Caco-2 (cell line): ENCODE data around the gene NFILZ. TPM values are rescaled to one million over a fixed set of nuclear protein-coding genes. Genes with fewer than 3 reads are reported as not detected.

Experiments used
- BruUV-seq: library from RNA; stranded (reverse); fragments of 400-500 nt; replicated peaks from 2 replicates; lab custom pipeline; 2021; lab: Mats Ljungman, UMichigan
- CTCF ChIA-PET: fragments of 300-600 bp; sonication (Branson Sonifier 250); formaldehyde crosslinking; loops from one replicate; lab custom pipeline; 2022; ENCODE audit warnings: antibody characterized with exemption; lab: Charles Lee
- POLR2A ChIA-PET: fragments of 300-600 bp; sonication (Branson Sonifier 250); formaldehyde crosslinking; loops from one replicate; lab custom pipeline; 2022; ENCODE audit warnings: antibody characterized with exemption; lab: Charles Lee
- DNase-seq, 2 experiments: peaks; one replicate each; pipeline versions ENCODE4 v3.0.0 to v3.0.0-alpha.2; 2020 to 2022
- H3K27me3 ChIP-seq: replicated peaks from 2 replicates; pipeline ENCODE4 v1.6.0; 2011; ENCODE audit warnings: low read length; ENCODE audit not compliant: control insufficient read depth, insufficient read depth
- H3K36me3 ChIP-seq: 2 replicates; pipeline ENCODE4 v1.5.1; 2011; ENCODE audit warnings: low read length; ENCODE audit not compliant: control insufficient read depth, insufficient read depth
- H3K4me1 ChIP-seq: fragments of 250-450 bp; sonication (Bioruptor Pico); 2 replicates; pipeline ENCODE4 v1.5.1; 2020; ENCODE audit warnings: mild to moderate bottlenecking
- H3K4me3 ChIP-seq: 2 replicates; pipeline ENCODE4 v1.5.1; 2011; ENCODE audit warnings: low read depth, mild to moderate bottlenecking, control low read depth, low read length
- H3K9me3 ChIP-seq: fragments of 250-450 bp; sonication (Bioruptor Pico); 2 replicates; pipeline ENCODE4 v1.5.1; 2020; ENCODE audit warnings: mild to moderate bottlenecking, moderate library complexity
- H3K27ac Mint-ChIP-seq: one replicate; pipeline ENCODE4 v1.8.0; 2022; ENCODE audit warnings: mixed read lengths; ENCODE audit not compliant: unreplicated experiment
- H3K27me3 Mint-ChIP-seq: one replicate; pipeline ENCODE4 v1.8.0; 2022; ENCODE audit warnings: mixed read lengths; ENCODE audit not compliant: insufficient read depth, unreplicated experiment
- H3K36me3 Mint-ChIP-seq: one replicate; pipeline ENCODE4 v1.8.0; 2022; ENCODE audit warnings: mild to moderate bottlenecking, mixed read lengths; ENCODE audit not compliant: insufficient read depth, unreplicated experiment
- H3K4me1 Mint-ChIP-seq: one replicate; pipeline ENCODE4 v1.8.0; 2022; ENCODE audit warnings: low read depth, mixed read lengths; ENCODE audit not compliant: unreplicated experiment
- H3K4me3 Mint-ChIP-seq: one replicate; pipeline ENCODE4 v1.8.0; 2022; ENCODE audit warnings: mild to moderate bottlenecking, moderate library complexity, mixed read lengths; ENCODE audit not compliant: unreplicated experiment
- H3K9me3 Mint-ChIP-seq: one replicate; pipeline ENCODE4 v1.8.0; 2022; ENCODE audit warnings: mixed read lengths; ENCODE audit not compliant: unreplicated experiment
- intact Hi-C: fragments of 100-400 bp; cut with micrococcal nuclease; formaldehyde crosslinking; loops from one replicate; pipeline ENCODE4 v1.10.0; 2022; ENCODE audit not compliant: unreplicated experiment
- total RNA-seq: library from RNA; stranded (reverse); gene quantifications from 2 replicates; pipeline ENCODE4 v1.2.3, GENCODE V29; 2022
- TF ChIP-seq, protein P1 (sequence below), 2 experiments: fragments of 200-600 bp in 1 of 2; IDR thresholded peaks; 1 replicate in 1 of 2; 2 replicates in 1 of 2; pipeline versions ENCODE4 v1.5.1 to v1.8.0; 2011 to 2022; ENCODE audit warnings: antibody characterized with exemption in 1 of 2, control low read depth in 1 of 2, inconsistent platforms in 1 of 2, low read depth in 1 of 2, low read length in 1 of 2, mild to moderate bottlenecking in 1 of 2, moderate library complexity in 1 of 2; ENCODE audit not compliant: insufficient read depth in 1 of 2, severe bottlenecking in 1 of 2, unreplicated experiment in 1 of 2

NFILZ gene
- total RNA-seq, 1 experiment from 2014 or later = not detected

DNA sequence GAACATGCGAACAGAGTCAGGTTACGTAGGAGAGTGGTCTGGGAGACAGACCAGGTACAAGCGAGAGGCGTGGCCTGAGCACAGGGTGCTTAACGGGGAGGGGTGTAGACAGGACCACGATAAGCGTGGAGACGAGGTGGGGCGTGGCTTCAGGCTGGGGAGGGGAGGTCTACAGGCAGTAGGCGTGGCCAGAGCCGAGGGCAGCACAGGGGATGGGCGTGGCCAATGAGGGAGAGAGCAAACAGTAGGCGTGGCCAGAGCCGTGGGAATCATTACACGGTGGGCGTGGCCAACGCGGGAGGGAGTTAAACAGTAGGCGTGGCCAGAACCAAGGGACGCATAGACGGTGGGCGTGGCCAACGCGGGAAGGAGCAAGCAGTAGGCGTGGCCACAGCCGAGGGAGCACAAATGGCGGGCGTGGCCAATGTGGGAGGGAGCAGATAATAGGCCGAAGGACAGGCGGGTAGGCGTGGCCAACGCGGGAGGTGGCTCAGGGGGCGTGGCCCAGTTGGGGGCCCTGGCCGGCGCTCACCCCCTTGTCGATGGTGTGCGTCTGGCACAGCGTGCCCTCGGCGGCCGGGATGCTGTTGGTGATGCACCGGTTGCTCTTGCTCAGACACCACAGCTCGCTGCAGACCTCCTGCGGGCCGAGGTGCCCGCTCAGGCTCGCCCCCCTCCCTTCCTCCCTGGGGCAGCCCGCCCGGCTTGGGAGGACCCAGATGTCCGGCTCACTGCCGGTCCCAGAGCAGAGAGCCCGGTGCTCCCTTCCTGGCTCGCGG lies 38.0 kb upstream of the NFILZ start:
- no peaks in the 10 kb centered on the region for H3K36me3 ChIP-seq
- Mint-ChIP-seq H3K36me3 (no peaks in the 10 kb centered on the region), H3K27ac (no peak overlapping the region), H3K27me3 (peaks cover 19% of the 10 kb centered on the region), H3K4me3 (no peak overlapping the region), H3K4me1 (peaks cover 7% of the 10 kb centered on the region), H3K9me3 (peaks cover 9% of the 10 kb centered on the region)
- H3K4me1 ChIP-seq = no peaks in the 10 kb centered on the region
- peak; percentile 13 to 60 for DNase-seq
- TF ChIP-seq, protein P1, sequence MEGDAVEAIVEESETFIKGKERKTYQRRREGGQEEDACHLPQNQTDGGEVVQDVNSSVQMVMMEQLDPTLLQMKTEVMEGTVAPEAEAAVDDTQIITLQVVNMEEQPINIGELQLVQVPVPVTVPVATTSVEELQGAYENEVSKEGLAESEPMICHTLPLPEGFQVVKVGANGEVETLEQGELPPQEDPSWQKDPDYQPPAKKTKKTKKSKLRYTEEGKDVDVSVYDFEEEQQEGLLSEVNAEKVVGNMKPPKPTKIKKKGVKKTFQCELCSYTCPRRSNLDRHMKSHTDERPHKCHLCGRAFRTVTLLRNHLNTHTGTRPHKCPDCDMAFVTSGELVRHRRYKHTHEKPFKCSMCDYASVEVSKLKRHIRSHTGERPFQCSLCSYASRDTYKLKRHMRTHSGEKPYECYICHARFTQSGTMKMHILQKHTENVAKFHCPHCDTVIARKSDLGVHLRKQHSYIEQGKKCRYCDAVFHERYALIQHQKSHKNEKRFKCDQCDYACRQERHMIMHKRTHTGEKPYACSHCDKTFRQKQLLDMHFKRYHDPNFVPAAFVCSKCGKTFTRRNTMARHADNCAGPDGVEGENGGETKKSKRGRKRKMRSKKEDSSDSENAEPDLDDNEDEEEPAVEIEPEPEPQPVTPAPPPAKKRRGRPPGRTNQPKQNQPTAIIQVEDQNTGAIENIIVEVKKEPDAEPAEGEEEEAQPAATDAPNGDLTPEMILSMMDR (IDR thresholded peaks at IDR 0.05; ENCODE audit: insufficient read depth in 1 of 2, low read depth in 1 of 2, low read length in 1 of 2, severe bottlenecking in 1 of 2, unreplicated experiment in 1 of 2) = no peak
- H3K9me3 ChIP-seq = peaks cover 9% of the 10 kb centered on the region; the same call in 1 of the 2 replicates
- no TSS peak for BruUV-seq
- intact Hi-C loops = no loop called here
- ChIA-PET POLR2A (no interaction called here), CTCF (interaction anchor here (1.0 kb wide), 1 partner anchor 12 kb away, joined by 4 read pairs; no protein-coding TSS in a partner anchor)
- no peak overlapping the region for H3K4me3 ChIP-seq
- no peaks in the 10 kb centered on the region for H3K27me3 ChIP-seq

DNA sequence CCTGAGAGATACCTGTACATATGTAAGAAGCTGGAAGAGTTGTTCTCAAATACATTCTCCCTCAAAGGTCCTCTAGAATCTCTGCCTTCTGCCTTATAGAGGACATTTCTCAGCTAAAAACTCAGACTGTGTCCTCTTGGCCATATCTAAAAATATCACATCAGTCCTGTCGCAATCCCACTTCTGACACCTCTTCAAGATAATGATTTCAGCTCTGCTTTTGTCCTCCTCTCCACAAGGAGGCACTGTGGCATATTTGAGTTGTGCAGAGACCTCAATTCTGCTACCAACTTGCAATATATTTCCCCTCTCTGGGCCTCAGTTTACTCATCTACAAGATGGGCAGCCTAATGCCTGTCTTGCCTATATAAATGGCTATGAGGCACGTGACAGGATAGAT lies 36.5 kb upstream of the NFILZ start:
- H3K4me3 Mint-ChIP-seq = no peak overlapping the region
- no peaks in the 10 kb centered on the region for H3K36me3 Mint-ChIP-seq
- DNase-seq = no peak
- H3K27ac Mint-ChIP-seq = no peak overlapping the region
- no peaks in the 10 kb centered on the region for H3K4me1 ChIP-seq
- no peak overlapping the region for H3K4me3 ChIP-seq
- peaks cover 9% of the 10 kb centered on the region for H3K9me3 Mint-ChIP-seq
- peaks cover 7% of the 10 kb centered on the region for H3K4me1 Mint-ChIP-seq
- CTCF ChIA-PET = no interaction called here
- TF ChIP-seq, protein P1 (IDR thresholded peaks at IDR 0.05; ENCODE audit: insufficient read depth in 1 of 2, low read depth in 1 of 2, low read length in 1 of 2, severe bottlenecking in 1 of 2, unreplicated experiment in 1 of 2) = peak in 1 of 2 experiments; percentile 14
- no TSS peak for BruUV-seq
- peaks cover 17% of the 10 kb centered on the region for H3K27me3 Mint-ChIP-seq
- POLR2A ChIA-PET = no interaction called here
- intact Hi-C loops = no loop called here
- H3K9me3 ChIP-seq = peaks cover 9% of the 10 kb centered on the region; the same call in 1 of the 2 replicates
- no peaks in the 10 kb centered on the region for H3K36me3 ChIP-seq
- no peaks in the 10 kb centered on the region for H3K27me3 ChIP-seq

DNA sequence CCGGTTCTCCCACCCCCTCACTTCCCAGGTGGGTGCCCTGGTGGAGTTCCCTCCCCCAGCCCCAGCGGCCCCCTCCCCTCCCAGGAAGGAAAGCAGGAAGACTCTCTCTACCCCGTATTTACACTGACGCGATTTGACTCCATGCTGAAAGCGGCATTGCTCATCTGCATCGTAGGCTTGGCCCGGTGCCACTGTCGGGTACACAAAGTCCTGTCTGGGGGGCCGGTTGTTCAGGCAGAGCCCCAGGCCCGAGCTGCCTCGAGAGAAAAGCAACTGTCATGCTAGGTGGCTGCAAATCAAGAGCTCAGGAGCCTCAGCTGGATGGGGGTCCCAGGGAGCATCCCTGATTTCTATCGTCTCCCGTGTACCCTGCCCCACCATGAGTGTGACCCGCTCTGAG lies 34.8 kb upstream of the NFILZ start:
- intact Hi-C loops = no loop called here
- peaks cover 17% of the 10 kb centered on the region for H3K27me3 Mint-ChIP-seq
- H3K27me3 ChIP-seq = no peaks in the 10 kb centered on the region
- H3K9me3 ChIP-seq = peaks cover 9% of the 10 kb centered on the region; the same call in 1 of the 2 replicates
- ChIA-PET POLR2A (no interaction called here), CTCF (interaction anchor here (0.7 kb wide), 1 partner anchor 14 kb away, joined by 3 read pairs; no protein-coding TSS in a partner anchor)
- TF ChIP-seq, protein P1 (IDR thresholded peaks at IDR 0.05; ENCODE audit: insufficient read depth in 1 of 2, low read depth in 1 of 2, low read length in 1 of 2, severe bottlenecking in 1 of 2, unreplicated experiment in 1 of 2) = no peak
- no peak overlapping the region for H3K27ac Mint-ChIP-seq
- H3K4me1 ChIP-seq = no peaks in the 10 kb centered on the region
- no peak overlapping the region for H3K4me3 ChIP-seq
- peaks cover 9% of the 10 kb centered on the region for H3K9me3 Mint-ChIP-seq
- no peak overlapping the region for H3K4me3 Mint-ChIP-seq
- H3K36me3 Mint-ChIP-seq = no peaks in the 10 kb centered on the region
- peaks cover 7% of the 10 kb centered on the region for H3K4me1 Mint-ChIP-seq
- DNase-seq = no peak
- BruUV-seq = no TSS peak
- no peaks in the 10 kb centered on the region for H3K36me3 ChIP-seq
